WTC11 (cell line): Measurements from ENCODE around the gene SCO1. TPM values are rescaled to one million over a fixed set of nuclear protein-coding genes. Genes with fewer than 3 reads are reported as not detected.

Source experiments
- ATAC-seq: fragments of 200-7000 bp; cut with Tn5 transposase; 2 replicates; pipeline ENCODE4 v1.10.0; 2021; ENCODE audit warnings: mild to moderate bottlenecking, moderate library complexity
- CTCF ChIA-PET: fragments of 300-600 bp; sonication (Branson Sonifier 250); formaldehyde crosslinking; loops from one replicate; lab custom pipeline; 2021; ENCODE audit warnings: antibody characterized with exemption; lab: Charles Lee
- POLR2A ChIA-PET: fragments of 350-600 bp; sonication (Branson Sonifier 250); formaldehyde crosslinking; loops from one replicate; lab custom pipeline; 2021; ENCODE audit warnings: antibody characterized with exemption; lab: Charles Lee
- DNase-seq: peaks from one replicate; pipeline ENCODE4 v3.0.0; 2021; ENCODE audit warnings: low spot score
- H3K27ac Mint-ChIP-seq: 2 replicates; pipeline ENCODE4 v1.8.0; 2021; ENCODE audit warnings: mixed read lengths
- H3K27me3 Mint-ChIP-seq: 2 replicates; pipeline ENCODE4 v1.8.0; 2021; ENCODE audit warnings: low read depth, mild to moderate bottlenecking, moderate library complexity, mixed read lengths
- H3K36me3 Mint-ChIP-seq: 2 replicates; pipeline ENCODE4 v1.8.0; 2021; ENCODE audit warnings: mixed read lengths
- H3K4me1 Mint-ChIP-seq: 2 replicates; pipeline ENCODE4 v1.8.0; 2022; ENCODE audit warnings: mixed read lengths
- H3K4me3 Mint-ChIP-seq: 2 replicates; pipeline ENCODE4 v1.8.0; 2021; ENCODE audit warnings: mild to moderate bottlenecking, moderate library complexity, mixed read lengths
- H3K9me3 Mint-ChIP-seq: 2 replicates; pipeline ENCODE4 v1.8.0; 2021; ENCODE audit warnings: mixed read lengths
- AFF4 ChIP-seq: sonication (generic); formaldehyde crosslinking; IDR thresholded peaks from 2 replicates; pipeline ENCODE4 v1.8.1; 2023; ENCODE audit warnings: mild to moderate bottlenecking, missing genetic modification reagents, borderline replicate concordance
- CREB1 ChIP-seq: sonication (generic); formaldehyde crosslinking; IDR thresholded peaks from 2 replicates; pipeline ENCODE4 v1.8.0; 2023; ENCODE audit warnings: mild to moderate bottlenecking, missing genetic modification reagents
- CREM ChIP-seq: sonication (generic); formaldehyde crosslinking; IDR thresholded peaks from 2 replicates; pipeline ENCODE4 v1.8.1; 2022; ENCODE audit warnings: mild to moderate bottlenecking, missing genetic modification reagents, moderate library complexity
- E2F4 ChIP-seq: sonication (generic); formaldehyde crosslinking; IDR thresholded peaks from 2 replicates; pipeline ENCODE4 v1.8.1; 2022; ENCODE audit warnings: low read depth, mild to moderate bottlenecking, moderate library complexity, missing genetic modification reagents, borderline replicate concordance
- GABPB1 ChIP-seq: sonication (generic); formaldehyde crosslinking; IDR thresholded peaks from 2 replicates; pipeline ENCODE4 v1.8.1; 2023; ENCODE audit warnings: mild to moderate bottlenecking, missing genetic modification reagents
- JUN ChIP-seq: sonication (generic); formaldehyde crosslinking; IDR thresholded peaks from 2 replicates; pipeline ENCODE4 v1.8.0; 2023; ENCODE audit warnings: mild to moderate bottlenecking, missing genetic modification reagents
- NFE2L1 ChIP-seq: sonication (generic); formaldehyde crosslinking; IDR thresholded peaks from 2 replicates; pipeline ENCODE4 v1.8.1; 2023; ENCODE audit warnings: missing genetic modification reagents
- OVOL2 ChIP-seq: fragments of 250-450 bp; sonication (Bioruptor Pico); IDR thresholded peaks from 2 replicates; pipeline ENCODE4 v1.9.0; 2021; ENCODE audit warnings: mild to moderate bottlenecking, borderline replicate concordance
- SP1 ChIP-seq: sonication (generic); formaldehyde crosslinking; conservative IDR thresholded peaks from 2 replicates; pipeline ENCODE4 v1.8.1; 2022; ENCODE audit warnings: missing genetic modification reagents
- TCF7 ChIP-seq: sonication (generic); formaldehyde crosslinking; IDR thresholded peaks from 2 replicates; pipeline ENCODE4 v1.8.0; 2022; ENCODE audit warnings: mild to moderate bottlenecking, low read depth, missing genetic modification reagents, moderate library complexity
- TEAD1 ChIP-seq: sonication (generic); formaldehyde crosslinking; IDR thresholded peaks from 2 replicates; pipeline ENCODE4 v1.8.0; 2022; ENCODE audit warnings: mild to moderate bottlenecking, missing genetic modification reagents
- ZNF219 ChIP-seq: sonication (generic); formaldehyde crosslinking; IDR thresholded peaks from 2 replicates; pipeline ENCODE4 v1.8.0; 2023; ENCODE audit warnings: missing genetic modification reagents, mild to moderate bottlenecking, borderline replicate concordance
- ZNF416 ChIP-seq: fragments of 250-450 bp; sonication (Bioruptor Pico); IDR thresholded peaks from 2 replicates; pipeline ENCODE4 v1.9.0; 2021; ENCODE audit warnings: mild to moderate bottlenecking, inconsistent platforms
- ZNF425 ChIP-seq: fragments of 250-450 bp; sonication (Bioruptor Pico); conservative IDR thresholded peaks from 2 replicates; pipeline ENCODE4 v1.9.0; 2021; ENCODE audit warnings: mild to moderate bottlenecking
- total RNA-seq: library from RNA; stranded (reverse); gene quantifications from 3 replicates; pipeline ENCODE4 v1.2.3, GENCODE V29; 2021
- TF ChIP-seq, protein P1 (sequence below): sonication (generic); formaldehyde crosslinking; conservative IDR thresholded peaks from 2 replicates; pipeline ENCODE4 v1.8.1; 2022; ENCODE audit warnings: mild to moderate bottlenecking, missing genetic modification reagents
- TF ChIP-seq, protein P2 (sequence below): fragments of 200-600 bp; IDR thresholded peaks from 2 replicates; pipeline ENCODE4 v1.8.0; 2022; ENCODE audit warnings: antibody characterized with exemption
- TF ChIP-seq, protein P3 (sequence below): sonication (generic); formaldehyde crosslinking; IDR thresholded peaks from 2 replicates; pipeline ENCODE4 v1.8.1; 2023; ENCODE audit warnings: mild to moderate bottlenecking, moderate library complexity, missing genetic modification reagents

The SCO1 gene
- total RNA-seq, 1 experiment from 2014 or later: 63.8 TPM

DNA sequence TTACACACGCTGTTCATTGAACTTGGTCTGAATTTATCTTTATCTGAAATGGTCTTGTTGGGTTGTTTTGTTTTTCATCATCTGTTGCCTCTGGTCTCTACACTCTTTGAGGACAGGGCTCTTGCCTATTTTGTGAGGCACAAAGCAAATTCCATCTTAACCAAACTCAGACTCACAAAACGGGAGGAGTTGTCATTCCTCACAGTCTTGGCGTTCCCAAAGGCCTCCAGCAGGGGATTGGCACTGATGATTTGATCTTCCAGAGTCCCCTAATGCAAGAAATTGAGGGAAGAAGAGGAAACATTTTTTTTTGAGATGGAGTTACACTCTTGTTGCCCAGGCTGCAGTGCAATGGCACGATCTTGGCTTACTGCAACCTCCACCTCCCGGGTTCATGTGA is 49.0 kb downstream of the SCO1 start:
- CTCF ChIA-PET: interaction anchor here (0.8 kb wide), 1 partner anchor 11 kb away, joined by 3 read pairs; no protein-coding TSS in a partner anchor
- TF ChIP-seq TCF7: no peak
- TF ChIP-seq ZNF425: no peak
- no peak for TF ChIP-seq CREM (CRISPR knock-in tag)
- no peak for TF ChIP-seq E2F4
- TF ChIP-seq CREB1 (CRISPR knock-in tag): no peak
- no peak for TF ChIP-seq OVOL2
- Mint-ChIP-seq H3K27me3 (no peaks in the 10 kb centered on the region; the same call in 1 of the 2 replicates), H3K4me1 (no peaks in the 10 kb centered on the region), H3K36me3 (no peaks in the 10 kb centered on the region), H3K27ac (peak overlapping the region; percentile 3; the same call in 1 of the 2 replicates), H3K4me3 (no peak overlapping the region), H3K9me3 (no peaks in the 10 kb centered on the region)
- no peak for ATAC-seq
- no peak for DNase-seq
- POLR2A ChIA-PET: no interaction called here

DNA sequence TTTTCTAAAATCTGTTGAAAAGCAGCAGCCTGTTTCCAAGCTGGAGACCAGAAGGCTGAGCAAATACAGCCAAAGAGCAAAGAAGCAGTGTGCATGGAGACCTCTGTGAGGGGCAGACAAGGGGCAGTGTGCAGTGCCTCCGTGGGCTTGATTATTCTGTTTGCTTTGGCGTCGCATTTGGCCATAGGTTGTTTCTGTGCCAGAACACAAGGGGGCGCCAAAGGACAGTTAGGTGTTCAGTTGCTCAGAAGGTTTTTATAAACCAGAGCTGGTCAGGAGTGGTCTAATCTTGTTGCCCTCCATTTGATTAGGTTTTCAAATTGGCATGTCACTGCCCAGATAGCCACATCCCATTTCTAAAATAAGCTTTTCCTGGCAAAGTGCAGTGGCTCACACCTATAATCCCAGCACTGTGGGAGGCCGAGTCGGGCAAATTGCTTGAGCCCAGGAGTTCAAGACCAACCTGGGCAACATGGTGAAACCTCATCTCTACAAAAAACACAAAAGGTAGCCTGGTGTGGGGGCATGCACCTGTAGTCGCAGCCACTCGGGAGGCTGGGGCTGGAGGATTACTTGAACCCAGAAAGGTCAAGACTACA is 50.8 kb downstream of the SCO1 start:
- Mint-ChIP-seq H3K27me3 (no peaks in the 10 kb centered on the region), H3K4me3 (no peak overlapping the region), H3K27ac (no peak overlapping the region), H3K4me1 (no peaks in the 10 kb centered on the region)
- peak; percentile 90 for ATAC-seq
- peak; percentile 83 for DNase-seq
- POLR2A ChIA-PET: interaction anchor here (0.6 kb wide), 1 partner anchor 18 kb away, joined by 3 read pairs; no protein-coding TSS in a partner anchor
- TF ChIP-seq JUN (no peak), GABPB1 (no peak), ZNF219 (CRISPR knock-in tag) (no peak), ZNF416 (CRISPR knock-in tag) (no peak)
- TF ChIP-seq, protein P1, sequence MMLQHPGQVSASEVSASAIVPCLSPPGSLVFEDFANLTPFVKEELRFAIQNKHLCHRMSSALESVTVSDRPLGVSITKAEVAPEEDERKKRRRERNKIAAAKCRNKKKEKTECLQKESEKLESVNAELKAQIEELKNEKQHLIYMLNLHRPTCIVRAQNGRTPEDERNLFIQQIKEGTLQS (CRISPR knock-in tag): no peak
- TF ChIP-seq, protein P2, sequence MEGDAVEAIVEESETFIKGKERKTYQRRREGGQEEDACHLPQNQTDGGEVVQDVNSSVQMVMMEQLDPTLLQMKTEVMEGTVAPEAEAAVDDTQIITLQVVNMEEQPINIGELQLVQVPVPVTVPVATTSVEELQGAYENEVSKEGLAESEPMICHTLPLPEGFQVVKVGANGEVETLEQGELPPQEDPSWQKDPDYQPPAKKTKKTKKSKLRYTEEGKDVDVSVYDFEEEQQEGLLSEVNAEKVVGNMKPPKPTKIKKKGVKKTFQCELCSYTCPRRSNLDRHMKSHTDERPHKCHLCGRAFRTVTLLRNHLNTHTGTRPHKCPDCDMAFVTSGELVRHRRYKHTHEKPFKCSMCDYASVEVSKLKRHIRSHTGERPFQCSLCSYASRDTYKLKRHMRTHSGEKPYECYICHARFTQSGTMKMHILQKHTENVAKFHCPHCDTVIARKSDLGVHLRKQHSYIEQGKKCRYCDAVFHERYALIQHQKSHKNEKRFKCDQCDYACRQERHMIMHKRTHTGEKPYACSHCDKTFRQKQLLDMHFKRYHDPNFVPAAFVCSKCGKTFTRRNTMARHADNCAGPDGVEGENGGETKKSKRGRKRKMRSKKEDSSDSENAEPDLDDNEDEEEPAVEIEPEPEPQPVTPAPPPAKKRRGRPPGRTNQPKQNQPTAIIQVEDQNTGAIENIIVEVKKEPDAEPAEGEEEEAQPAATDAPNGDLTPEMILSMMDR: peak; percentile 67
- TF ChIP-seq, all 79 proteins: peak for 1
- CTCF ChIA-PET: interaction anchor here (0.6 to 4.8 kb wide), 43 partner anchors 8 to 1351 kb away, joined by 3 to 63 read pairs (median 5); partner anchors contain the start of genes MYH2, MYH3 and ZNF18
- H3K36me3 Mint-ChIP-seq: no peaks in the 10 kb centered on the region
- no peaks in the 10 kb centered on the region for H3K9me3 Mint-ChIP-seq

GRCh38 chr17:10640475-10640874 is 56.9 kb downstream of the SCO1 start:
- Mint-ChIP-seq H3K27me3 (no peaks in the 10 kb centered on the region), H3K27ac (no peak overlapping the region), H3K36me3 (peaks cover 4% of the 10 kb centered on the region; the same call in 1 of the 2 replicates), H3K4me3 (no peak overlapping the region), H3K9me3 (no peaks in the 10 kb centered on the region), H3K4me1 (no peaks in the 10 kb centered on the region)
- ChIA-PET CTCF (interaction anchor here (0.7 to 5.2 kb wide), 2 partner anchors 11 to 22 kb away, joined by 3 to 51 read pairs; no protein-coding TSS in a partner anchor), POLR2A (no interaction called here)
- DNase-seq: no peak
- ATAC-seq: no peak
- TF ChIP-seq TEAD1 (CRISPR knock-in tag) (no peak), AFF4 (CRISPR knock-in tag) (no peak), SP1 (CRISPR knock-in tag) (no peak), NFE2L1 (no peak)
- TF ChIP-seq, protein P3, sequence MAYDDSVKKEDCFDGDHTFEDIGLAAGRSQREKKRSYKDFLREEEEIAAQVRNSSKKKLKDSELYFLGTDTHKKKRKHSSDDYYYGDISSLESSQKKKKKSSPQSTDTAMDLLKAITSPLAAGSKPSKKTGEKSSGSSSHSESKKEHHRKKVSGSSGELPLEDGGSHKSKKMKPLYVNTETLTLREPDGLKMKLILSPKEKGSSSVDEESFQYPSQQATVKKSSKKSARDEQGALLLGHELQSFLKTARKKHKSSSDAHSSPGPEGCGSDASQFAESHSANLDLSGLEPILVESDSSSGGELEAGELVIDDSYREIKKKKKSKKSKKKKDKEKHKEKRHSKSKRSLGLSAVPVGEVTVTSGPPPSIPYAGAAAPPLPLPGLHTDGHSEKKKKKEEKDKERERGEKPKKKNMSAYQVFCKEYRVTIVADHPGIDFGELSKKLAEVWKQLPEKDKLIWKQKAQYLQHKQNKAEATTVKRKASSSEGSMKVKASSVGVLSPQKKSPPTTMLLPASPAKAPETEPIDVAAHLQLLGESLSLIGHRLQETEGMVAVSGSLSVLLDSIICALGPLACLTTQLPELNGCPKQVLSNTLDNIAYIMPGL: no peak
